ENCODE measurements around the gene DDX39B.

GRCh38 chr6:31541658-31542521 is at the start of gene DDX39B:
- no peak for TF ChIP-seq EZH2 (IDR thresholded peaks at IDR 0.05; ENCODE audit: borderline replicate concordance, low read depth, low read length, severe bottlenecking)
- peak; percentile 96 for TF ChIP-seq POLR2A (IDR thresholded peaks at IDR 0.05; ENCODE audit: low read depth, low read length)
- TF ChIP-seq, protein P1, sequence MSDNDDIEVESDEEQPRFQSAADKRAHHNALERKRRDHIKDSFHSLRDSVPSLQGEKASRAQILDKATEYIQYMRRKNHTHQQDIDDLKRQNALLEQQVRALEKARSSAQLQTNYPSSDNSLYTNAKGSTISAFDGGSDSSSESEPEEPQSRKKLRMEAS (IDR thresholded peaks at IDR 0.05; ENCODE audit: insufficient read depth, insufficient read length) = peak; percentile 15
- TF ChIP-seq, protein P2, sequence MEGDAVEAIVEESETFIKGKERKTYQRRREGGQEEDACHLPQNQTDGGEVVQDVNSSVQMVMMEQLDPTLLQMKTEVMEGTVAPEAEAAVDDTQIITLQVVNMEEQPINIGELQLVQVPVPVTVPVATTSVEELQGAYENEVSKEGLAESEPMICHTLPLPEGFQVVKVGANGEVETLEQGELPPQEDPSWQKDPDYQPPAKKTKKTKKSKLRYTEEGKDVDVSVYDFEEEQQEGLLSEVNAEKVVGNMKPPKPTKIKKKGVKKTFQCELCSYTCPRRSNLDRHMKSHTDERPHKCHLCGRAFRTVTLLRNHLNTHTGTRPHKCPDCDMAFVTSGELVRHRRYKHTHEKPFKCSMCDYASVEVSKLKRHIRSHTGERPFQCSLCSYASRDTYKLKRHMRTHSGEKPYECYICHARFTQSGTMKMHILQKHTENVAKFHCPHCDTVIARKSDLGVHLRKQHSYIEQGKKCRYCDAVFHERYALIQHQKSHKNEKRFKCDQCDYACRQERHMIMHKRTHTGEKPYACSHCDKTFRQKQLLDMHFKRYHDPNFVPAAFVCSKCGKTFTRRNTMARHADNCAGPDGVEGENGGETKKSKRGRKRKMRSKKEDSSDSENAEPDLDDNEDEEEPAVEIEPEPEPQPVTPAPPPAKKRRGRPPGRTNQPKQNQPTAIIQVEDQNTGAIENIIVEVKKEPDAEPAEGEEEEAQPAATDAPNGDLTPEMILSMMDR (IDR thresholded peaks at IDR 0.05; ENCODE audit: extremely low read depth in 1 of 2, insufficient read depth in 1 of 2, low read depth in 1 of 2, low read length in 2 of 2) = no peak
- TF ChIP-seq JUN (IDR thresholded peaks at IDR 0.05; ENCODE audit: borderline replicate concordance, insufficient read depth, insufficient read length, low read depth) = no peak
- TF ChIP-seq FOS (IDR thresholded peaks at IDR 0.05; ENCODE audit: borderline replicate concordance, insufficient read depth, low read length) = no peak
- peak; percentile 91 for TF ChIP-seq POLR2AphosphoS5 (IDR thresholded peaks at IDR 0.05; ENCODE audit: insufficient read depth, low read depth, low read length)

All from endothelial cell of umbilical vein (primary cell).